Transverse colon (tissue), 4 donors: ENCODE measurements around the gene FAM216B.

ENCODE experiments used
- POLR2A ChIP-seq: fragments of 450-650 bp; IDR thresholded peaks from one replicate; pipeline ENCODE4 v1.6.1; 2016; ENCODE audit warnings: antibody characterized with exemption, mild to moderate bottlenecking, moderate library complexity
- POLR2AphosphoS5 ChIP-seq, 3 donors: sonication (generic); formaldehyde crosslinking; IDR thresholded peaks; one replicate each; pipeline ENCODE4 v1.6.1; 2016; ENCODE audit warnings: antibody characterized with exemption in 3 of 3
- TF ChIP-seq, protein P1 (sequence below), 5 experiments: fragments of 200-600 bp in 3 of 5; fragments of 450-650 bp in 2 of 5; sonication (generic) in 3 of 5; IDR thresholded peaks; 1 replicate in 2 of 5; 2 replicates in 3 of 5; pipeline ENCODE4 v1.5.1; 2016 to 2017; ENCODE audit warnings: antibody characterized with exemption in 5 of 5, inconsistent platforms in 3 of 5, mild to moderate bottlenecking in 2 of 5, moderate library complexity in 1 of 5

DNA sequence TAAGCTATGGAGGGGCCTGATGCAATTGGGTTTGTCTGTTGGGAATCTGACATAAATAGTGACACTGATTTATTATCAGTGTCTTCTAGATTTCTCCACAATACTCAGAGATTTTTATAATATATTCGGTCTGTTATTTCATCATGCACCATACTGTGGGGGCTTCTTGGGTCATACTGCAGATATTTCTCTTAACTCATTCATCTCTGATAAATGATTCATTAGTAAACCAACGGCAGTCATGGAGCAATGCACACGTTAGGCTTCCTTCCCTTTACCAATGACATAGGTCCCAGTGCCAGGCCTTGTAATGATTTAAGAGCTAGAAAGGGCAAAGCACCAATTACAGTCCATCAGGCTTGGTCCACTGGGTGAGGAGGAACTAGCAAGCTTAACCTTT is 53.6 kb downstream of the FAM216B start:
- TF ChIP-seq POLR2A (no peak), POLR2AphosphoS5 (IDR thresholded peaks at IDR 0.05) (no peak)
- TF ChIP-seq, protein P1, sequence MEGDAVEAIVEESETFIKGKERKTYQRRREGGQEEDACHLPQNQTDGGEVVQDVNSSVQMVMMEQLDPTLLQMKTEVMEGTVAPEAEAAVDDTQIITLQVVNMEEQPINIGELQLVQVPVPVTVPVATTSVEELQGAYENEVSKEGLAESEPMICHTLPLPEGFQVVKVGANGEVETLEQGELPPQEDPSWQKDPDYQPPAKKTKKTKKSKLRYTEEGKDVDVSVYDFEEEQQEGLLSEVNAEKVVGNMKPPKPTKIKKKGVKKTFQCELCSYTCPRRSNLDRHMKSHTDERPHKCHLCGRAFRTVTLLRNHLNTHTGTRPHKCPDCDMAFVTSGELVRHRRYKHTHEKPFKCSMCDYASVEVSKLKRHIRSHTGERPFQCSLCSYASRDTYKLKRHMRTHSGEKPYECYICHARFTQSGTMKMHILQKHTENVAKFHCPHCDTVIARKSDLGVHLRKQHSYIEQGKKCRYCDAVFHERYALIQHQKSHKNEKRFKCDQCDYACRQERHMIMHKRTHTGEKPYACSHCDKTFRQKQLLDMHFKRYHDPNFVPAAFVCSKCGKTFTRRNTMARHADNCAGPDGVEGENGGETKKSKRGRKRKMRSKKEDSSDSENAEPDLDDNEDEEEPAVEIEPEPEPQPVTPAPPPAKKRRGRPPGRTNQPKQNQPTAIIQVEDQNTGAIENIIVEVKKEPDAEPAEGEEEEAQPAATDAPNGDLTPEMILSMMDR (IDR thresholded peaks at IDR 0.05) = no peak
